Activated naive CD8-positive, alpha-beta T cell treated with anti-CD3 and anti-CD28 coated beads, Interleukin-2, amount 10 ng/mL, durations not matched to agents 7 days and 5 days (primary cell): ENCODE data around the gene NCK2. TPM values are rescaled to one million over a fixed set of nuclear protein-coding genes. Genes with fewer than 3 reads are reported as not detected.

ENCODE experiments used
- ATAC-seq: fragments of 150-1000 bp; cut with Tn5 transposase; one replicate; pipeline ENCODE4 v1.10.0; 2021; ENCODE audit warnings: low read depth, moderate library complexity
- POLR2A ChIA-PET: fragments of 350-600 bp; sonication (Branson Sonifier 250); formaldehyde crosslinking; loops from one replicate; lab custom pipeline; 2021; ENCODE audit warnings: antibody characterized with exemption; lab: Charles Lee
- DNase-seq: peaks from one replicate; pipeline ENCODE4 v3.0.0; 2021
- H3K27ac Mint-ChIP-seq: one replicate; pipeline ENCODE4 v1.8.0; 2022; ENCODE audit warnings: mild to moderate bottlenecking, mixed read lengths
- H3K27me3 Mint-ChIP-seq: one replicate; pipeline ENCODE4 v1.8.0; 2022; ENCODE audit warnings: mild to moderate bottlenecking, moderate library complexity, mixed read lengths
- H3K36me3 Mint-ChIP-seq: one replicate; pipeline ENCODE4 v1.8.0; 2021; ENCODE audit warnings: mild to moderate bottlenecking, mixed read lengths
- H3K4me1 Mint-ChIP-seq: one replicate; pipeline ENCODE4 v1.8.0; 2021; ENCODE audit warnings: mixed read lengths
- H3K4me3 Mint-ChIP-seq: one replicate; pipeline ENCODE4 v1.8.0; 2022; ENCODE audit warnings: mild to moderate bottlenecking, moderate library complexity, mixed read lengths
- H3K9me3 Mint-ChIP-seq: one replicate; pipeline ENCODE4 v1.8.0; 2021; ENCODE audit warnings: mixed read lengths
- total RNA-seq, 2 experiments: library from RNA; stranded (reverse); gene quantifications; one replicate each; pipeline ENCODE4 v1.2.3, GENCODE V29; 2021

Gene NCK2
- total RNA-seq, 2 experiments from 2014 or later = 69.6 to 70.0 TPM

- H3K36me3 Mint-ChIP-seq = peaks cover 7% of the 10 kb centered on the region
- no peak for DNase-seq
- no peak for ATAC-seq
- H3K9me3 Mint-ChIP-seq = peaks cover 6% of the 10 kb centered on the region
- H3K4me3 Mint-ChIP-seq = no peak overlapping the region
- H3K27me3 Mint-ChIP-seq = no peaks in the 10 kb centered on the region
- H3K4me1 Mint-ChIP-seq = peaks cover 10% of the 10 kb centered on the region
- POLR2A ChIA-PET = interaction anchor here (0.9 kb wide), 1 partner anchor 22 kb away, joined by 3 read pairs; no protein-coding TSS in a partner anchor
- H3K27ac Mint-ChIP-seq = no peak overlapping the region
These were observed 21.3 kb upstream of the NCK2 start for GRCh38 chr2:105723431-105723830.

- Mint-ChIP-seq H3K4me3 (no peak overlapping the region), H3K27ac (no peak overlapping the region), H3K36me3 (peaks cover 7% of the 10 kb centered on the region), H3K4me1 (peaks cover 8% of the 10 kb centered on the region), H3K27me3 (no peaks in the 10 kb centered on the region), H3K9me3 (peaks cover 6% of the 10 kb centered on the region)
- POLR2A ChIA-PET = no interaction called here
- no peak for ATAC-seq
- DNase-seq = no peak
These were observed 19.3 kb upstream of the NCK2 start for GRCh38 chr2:105725388-105725787.

GRCh38 chr2:105730170-105730569 is 14.5 kb upstream of the NCK2 start:
- no peak overlapping the region for H3K27ac Mint-ChIP-seq
- H3K9me3 Mint-ChIP-seq = peaks cover 8% of the 10 kb centered on the region
- POLR2A ChIA-PET = no interaction called here
- no peaks in the 10 kb centered on the region for H3K27me3 Mint-ChIP-seq
- no peak overlapping the region for H3K4me3 Mint-ChIP-seq
- DNase-seq (no peak), ATAC-seq (no peak)
- peaks cover 12% of the 10 kb centered on the region for H3K36me3 Mint-ChIP-seq
- H3K4me1 Mint-ChIP-seq = peaks cover 24% of the 10 kb centered on the region

- H3K27ac Mint-ChIP-seq = no peak overlapping the region
- no peaks in the 10 kb centered on the region for H3K27me3 Mint-ChIP-seq
- POLR2A ChIA-PET = no interaction called here
- H3K4me3 Mint-ChIP-seq = no peak overlapping the region
- H3K4me1 Mint-ChIP-seq = peaks cover 28% of the 10 kb centered on the region
- DNase-seq (no peak), ATAC-seq (no peak)
- H3K9me3 Mint-ChIP-seq = peaks cover 7% of the 10 kb centered on the region
- peaks cover 12% of the 10 kb centered on the region for H3K36me3 Mint-ChIP-seq
These were observed 13.2 kb upstream of the NCK2 start for GRCh38 chr2:105731511-105731910.

- Mint-ChIP-seq H3K4me1 (peaks cover 28% of the 10 kb centered on the region), H3K9me3 (peaks cover 2% of the 10 kb centered on the region), H3K36me3 (peaks cover 8% of the 10 kb centered on the region), H3K27me3 (no peaks in the 10 kb centered on the region), H3K4me3 (no peak overlapping the region), H3K27ac (no peak overlapping the region)
- DNase-seq (no peak), ATAC-seq (no peak)
- POLR2A ChIA-PET = no interaction called here
These were observed 12.6 kb upstream of the NCK2 start for GRCh38 chr2:105732101-105732500.

DNA sequence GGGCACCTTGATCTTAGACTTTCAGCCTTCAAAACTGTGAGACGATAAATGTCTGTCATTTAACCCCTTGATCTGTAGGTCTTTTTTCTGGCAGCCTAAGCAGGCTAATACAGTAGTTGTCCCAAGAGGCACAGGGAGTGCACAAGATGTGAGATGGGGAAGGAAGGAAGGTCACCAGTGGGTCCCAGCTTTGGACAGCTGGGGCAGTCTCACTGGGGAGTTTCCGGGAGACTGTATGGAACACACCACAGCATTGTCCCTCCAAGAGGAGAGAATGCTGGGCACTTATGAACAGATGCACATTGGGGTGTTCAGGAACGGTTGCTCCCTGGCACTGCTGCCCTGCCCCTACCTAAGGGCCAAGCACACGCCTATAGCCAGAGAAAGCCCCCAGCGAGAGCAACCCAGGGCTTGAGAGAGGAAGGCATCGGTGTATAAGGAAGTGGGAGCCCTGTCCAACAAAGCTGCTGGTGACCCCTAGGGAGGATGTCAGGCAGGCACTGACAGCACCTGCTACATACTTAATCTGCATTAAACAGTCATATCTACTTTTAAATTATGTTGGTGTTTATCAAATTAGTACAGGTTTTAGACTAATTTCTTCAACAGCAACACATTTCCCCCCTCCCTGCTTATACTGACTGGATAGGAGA is 11.6 kb upstream of the NCK2 start:
- Mint-ChIP-seq H3K4me3 (no peak overlapping the region), H3K36me3 (peaks cover 6% of the 10 kb centered on the region), H3K4me1 (peaks cover 31% of the 10 kb centered on the region), H3K27ac (no peak overlapping the region), H3K9me3 (peaks cover 2% of the 10 kb centered on the region), H3K27me3 (no peaks in the 10 kb centered on the region)
- peak; percentile 38 for ATAC-seq
- DNase-seq = no peak
- POLR2A ChIA-PET = no interaction called here

DNA sequence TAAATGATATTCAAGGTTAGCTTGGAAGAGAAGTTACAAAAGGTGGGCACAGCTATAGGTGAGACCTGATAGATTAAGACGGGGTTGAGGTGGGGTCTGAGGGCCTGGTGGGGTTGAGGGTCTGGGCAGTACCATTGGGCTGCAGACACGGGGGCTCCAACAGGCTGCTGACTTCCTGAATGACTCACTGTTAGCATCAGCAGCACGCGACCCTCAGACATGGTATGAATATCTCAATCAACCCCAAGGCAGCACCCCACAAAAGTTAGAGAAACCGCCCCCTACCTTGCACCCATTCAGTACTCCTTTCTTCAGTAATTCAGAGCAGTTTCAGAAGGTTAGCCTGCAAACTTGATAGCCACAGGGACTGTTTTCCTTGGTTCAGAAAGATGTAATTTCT is 10.8 kb upstream of the NCK2 start:
- ATAC-seq = peak; percentile 19
- DNase-seq = no peak
- Mint-ChIP-seq H3K4me3 (no peak overlapping the region), H3K9me3 (peaks cover 2% of the 10 kb centered on the region), H3K4me1 (peaks cover 39% of the 10 kb centered on the region), H3K27me3 (no peaks in the 10 kb centered on the region), H3K27ac (no peak overlapping the region), H3K36me3 (peaks cover 6% of the 10 kb centered on the region)
- POLR2A ChIA-PET = no interaction called here

DNA sequence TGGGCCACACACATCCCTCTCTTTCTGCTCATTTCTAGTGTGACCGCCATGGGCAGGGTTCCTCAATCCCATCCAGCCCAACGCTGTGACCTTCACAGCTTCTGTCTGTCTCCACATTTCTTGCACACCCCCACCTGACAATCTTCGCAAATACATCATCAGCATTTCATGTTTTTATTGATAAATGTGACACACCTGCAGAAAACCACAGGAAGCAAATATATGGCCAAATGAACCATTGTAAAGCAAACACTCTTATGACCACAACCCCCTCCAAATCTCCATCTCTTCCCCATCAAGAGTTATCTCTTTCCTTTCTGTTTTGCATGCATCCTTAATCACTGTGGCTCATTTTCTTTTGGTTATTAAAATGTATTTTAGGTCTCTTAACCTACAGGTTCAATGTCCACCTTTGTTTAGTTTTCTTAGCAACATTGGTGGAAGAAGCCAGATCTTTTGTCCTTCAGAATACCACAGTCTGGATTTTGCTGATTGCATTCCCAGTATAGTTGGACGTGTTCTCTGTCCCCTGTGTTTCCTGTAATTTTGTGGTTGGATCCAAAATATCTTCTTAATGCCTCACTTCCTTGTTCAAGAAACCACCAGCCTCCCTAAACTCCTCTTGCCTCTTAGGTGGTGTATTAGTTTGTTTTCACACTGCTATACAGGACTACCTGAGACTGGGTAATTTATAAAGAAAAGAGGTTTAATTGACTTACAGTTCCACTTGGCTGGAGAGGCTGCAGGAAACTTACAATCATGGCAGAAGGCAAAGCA is 9.8 kb upstream of the NCK2 start:
- DNase-seq (no peak), ATAC-seq (no peak)
- H3K4me1 Mint-ChIP-seq = peaks cover 49% of the 10 kb centered on the region
- H3K9me3 Mint-ChIP-seq = peaks cover 2% of the 10 kb centered on the region
- POLR2A ChIA-PET = no interaction called here
- H3K27me3 Mint-ChIP-seq = no peaks in the 10 kb centered on the region
- peaks cover 10% of the 10 kb centered on the region for H3K36me3 Mint-ChIP-seq
- H3K4me3 Mint-ChIP-seq = peak overlapping the region; percentile 4
- H3K27ac Mint-ChIP-seq = peak overlapping the region; percentile 46

DNA sequence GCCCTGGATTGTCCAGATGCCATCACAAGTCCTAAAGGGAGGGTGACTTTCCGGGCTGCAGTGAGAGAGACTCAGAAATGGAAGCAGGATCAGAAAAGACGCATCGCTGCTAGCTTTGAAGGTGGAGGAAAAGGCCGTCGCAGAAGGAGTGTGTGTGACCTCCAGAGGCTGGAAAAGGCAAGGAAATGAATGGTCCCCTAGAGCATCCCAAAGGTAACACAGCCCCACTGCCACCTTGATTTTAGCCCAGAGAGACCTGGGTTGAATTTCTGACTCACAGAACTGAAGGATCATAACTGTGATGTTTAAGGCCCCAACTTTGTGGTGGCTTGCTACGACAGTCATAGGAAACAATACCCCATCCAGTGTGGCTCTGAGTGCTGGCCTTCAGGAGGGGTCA is 8.6 kb upstream of the NCK2 start:
- H3K36me3 Mint-ChIP-seq = peaks cover 10% of the 10 kb centered on the region
- POLR2A ChIA-PET = no interaction called here
- peaks cover 55% of the 10 kb centered on the region for H3K4me1 Mint-ChIP-seq
- no peaks in the 10 kb centered on the region for H3K27me3 Mint-ChIP-seq
- DNase-seq (no peak), ATAC-seq (no peak)
- H3K27ac Mint-ChIP-seq = no peak overlapping the region
- H3K9me3 Mint-ChIP-seq = peaks cover 4% of the 10 kb centered on the region
- no peak overlapping the region for H3K4me3 Mint-ChIP-seq

DNA sequence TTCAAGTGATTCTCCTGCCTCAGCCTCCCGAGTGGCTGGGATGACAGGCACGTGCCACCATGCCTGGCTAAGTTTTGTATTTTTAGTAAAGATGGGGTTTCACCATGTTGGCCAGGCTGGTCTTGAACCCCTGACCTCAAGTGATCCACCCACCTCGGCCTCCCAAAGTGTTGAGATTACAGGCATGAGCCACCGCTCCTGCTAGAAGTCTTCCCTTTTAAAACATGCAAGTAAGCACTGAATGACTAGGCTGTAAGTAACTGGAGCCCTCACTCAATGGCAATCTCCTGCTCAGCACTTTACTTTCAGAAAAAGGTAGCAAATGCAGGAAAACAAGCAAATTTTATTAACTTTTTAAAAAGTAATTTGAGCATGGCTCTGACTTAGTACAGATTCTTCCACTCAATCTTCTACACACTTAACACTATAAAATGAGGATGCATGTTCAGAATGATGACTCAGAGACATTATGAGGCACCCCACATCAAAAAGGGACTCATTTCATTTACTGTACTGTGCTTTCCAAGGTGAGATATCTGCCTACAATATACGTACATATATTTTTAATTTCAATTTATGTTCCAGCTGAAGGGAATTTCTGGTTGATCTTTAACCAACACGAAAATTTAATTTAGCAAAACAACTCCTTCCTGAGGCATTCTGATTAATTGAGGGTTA is 6.6 kb upstream of the NCK2 start:
- POLR2A ChIA-PET = interaction anchor here (1.1 kb wide), 1 partner anchor 15 kb away, joined by 7 read pairs; no protein-coding TSS in a partner anchor
- DNase-seq (no peak), ATAC-seq (peak; percentile 75)
- peaks cover 66% of the 10 kb centered on the region for H3K4me1 Mint-ChIP-seq
- peaks cover 4% of the 10 kb centered on the region for H3K9me3 Mint-ChIP-seq
- H3K27ac Mint-ChIP-seq = peak overlapping the region; percentile 97
- peaks cover 10% of the 10 kb centered on the region for H3K36me3 Mint-ChIP-seq
- H3K4me3 Mint-ChIP-seq = peak overlapping the region; percentile 75
- no peaks in the 10 kb centered on the region for H3K27me3 Mint-ChIP-seq

- Mint-ChIP-seq H3K4me3 (peak overlapping the region; percentile 75), H3K27ac (peak overlapping the region; percentile 97), H3K27me3 (no peaks in the 10 kb centered on the region), H3K36me3 (peaks cover 10% of the 10 kb centered on the region), H3K9me3 (peaks cover 4% of the 10 kb centered on the region), H3K4me1 (peaks cover 63% of the 10 kb centered on the region)
- DNase-seq (no peak), ATAC-seq (peak; percentile 61)
- POLR2A ChIA-PET = interaction anchor here (1.1 kb wide), 1 partner anchor 15 kb away, joined by 7 read pairs; no protein-coding TSS in a partner anchor
These were observed 6.0 kb upstream of the NCK2 start for GRCh38 chr2:105738658-105739241.

GRCh38 chr2:105739426-105739825 is 5.3 kb upstream of the NCK2 start:
- DNase-seq = no peak
- POLR2A ChIA-PET = no interaction called here
- H3K4me1 Mint-ChIP-seq = peaks cover 61% of the 10 kb centered on the region
- H3K9me3 Mint-ChIP-seq = peaks cover 4% of the 10 kb centered on the region
- peak overlapping the region; percentile 97 for H3K27ac Mint-ChIP-seq
- H3K27me3 Mint-ChIP-seq = no peaks in the 10 kb centered on the region
- ATAC-seq = no peak
- peak overlapping the region; percentile 75 for H3K4me3 Mint-ChIP-seq
- H3K36me3 Mint-ChIP-seq = peaks cover 10% of the 10 kb centered on the region

GRCh38 chr2:105739944-105740530 is 4.7 kb upstream of the NCK2 start:
- Mint-ChIP-seq H3K4me3 (peak overlapping the region; percentile 75), H3K27me3 (no peaks in the 10 kb centered on the region), H3K36me3 (peaks cover 9% of the 10 kb centered on the region), H3K4me1 (peaks cover 55% of the 10 kb centered on the region), H3K27ac (peak overlapping the region; percentile 97), H3K9me3 (peaks cover 4% of the 10 kb centered on the region)
- no peak for ATAC-seq
- DNase-seq = no peak
- POLR2A ChIA-PET = no interaction called here
